GM18498 (cell line): ENCODE data around the gene RAB1B.
A peak's percentile ranks its signal among the peaks of the same experiment; 100 is the strongest.
"Not testable (repeated sequence)": the region's sequence is repeated elsewhere in the genome, so short reads cannot be mapped to it uniquely, and the experiment has no call there.

Experiments used
- ATAC-seq: cut with Tn5 transposase; IDR thresholded peaks from one replicate; pipeline ENCODE4 v1.9.1; 2021; ENCODE audit warnings: mild to moderate bottlenecking, moderate library complexity; ENCODE audit not compliant: unreplicated experiment

Gene RAB1B

GRCh38 chr11:66294626-66295620 lies 26.5 kb downstream of the RAB1B start:
- ATAC-seq, result no peak

GRCh38 chr11:66297610-66298009 lies 29.2 kb downstream of the RAB1B start:
- ATAC-seq, result no peak

- no peak for ATAC-seq
Measured at GRCh38 chr11:66299186-66299585, 30.7 kb downstream of the RAB1B start.

DNA sequence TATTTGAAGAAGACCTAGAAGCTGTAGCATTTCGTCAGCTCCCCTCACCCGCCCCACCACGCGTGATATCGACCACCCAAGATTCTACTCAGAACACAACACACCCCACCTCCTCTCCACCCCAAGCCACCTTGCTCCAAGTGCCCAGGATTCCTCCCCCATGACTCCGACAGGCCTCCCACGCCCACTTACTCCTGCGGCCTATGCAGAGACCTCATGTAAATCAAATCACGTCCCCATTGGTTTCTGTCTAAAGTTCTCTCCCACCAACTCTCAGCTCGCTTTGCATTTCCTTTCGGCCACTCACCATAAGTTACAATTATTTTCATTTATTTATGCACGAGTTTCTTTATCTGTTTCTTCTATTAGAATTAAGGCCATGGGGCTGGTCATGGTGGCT lies 34.2 kb downstream of the RAB1B start:
- ATAC-seq, result no peak

GRCh38 chr11:66309475-66309874 lies 41.0 kb downstream of the RAB1B start:
- no peak for ATAC-seq

- ATAC-seq, result no peak
Measured at GRCh38 chr11:66310324-66310723, 41.9 kb downstream of the RAB1B start.

GRCh38 chr11:66310803-66311440 lies 42.5 kb downstream of the RAB1B start:
- ATAC-seq, result not testable (repeated sequence)

DNA sequence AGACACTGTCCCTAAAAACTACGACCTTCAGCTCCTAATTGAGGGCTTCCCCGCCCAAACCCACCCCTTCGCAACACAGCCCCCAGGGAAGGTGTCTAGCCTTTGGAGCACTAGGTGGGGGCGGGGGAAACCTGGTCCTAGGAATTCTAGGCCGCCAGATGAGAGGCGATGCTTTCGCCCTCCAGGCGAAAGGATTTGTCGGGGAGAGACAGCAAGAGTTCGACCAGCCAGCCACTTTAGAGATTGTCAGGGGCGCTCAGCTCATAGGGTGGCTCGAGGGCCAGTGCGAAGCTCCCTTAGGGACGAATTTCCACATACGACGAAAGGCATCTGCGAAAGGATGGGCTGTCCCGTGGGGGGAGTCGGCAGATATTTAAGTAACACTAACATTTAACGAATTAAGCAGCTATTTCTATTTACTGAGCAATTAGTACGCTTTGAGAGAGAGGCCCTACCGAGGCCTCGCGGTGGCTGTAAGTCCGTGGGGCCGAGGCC lies 43.1 kb downstream of the RAB1B start:
- ATAC-seq, result no peak

- ATAC-seq, result peak; percentile 73
Measured at GRCh38 chr11:66311965-66312548, 43.6 kb downstream of the RAB1B start.

DNA sequence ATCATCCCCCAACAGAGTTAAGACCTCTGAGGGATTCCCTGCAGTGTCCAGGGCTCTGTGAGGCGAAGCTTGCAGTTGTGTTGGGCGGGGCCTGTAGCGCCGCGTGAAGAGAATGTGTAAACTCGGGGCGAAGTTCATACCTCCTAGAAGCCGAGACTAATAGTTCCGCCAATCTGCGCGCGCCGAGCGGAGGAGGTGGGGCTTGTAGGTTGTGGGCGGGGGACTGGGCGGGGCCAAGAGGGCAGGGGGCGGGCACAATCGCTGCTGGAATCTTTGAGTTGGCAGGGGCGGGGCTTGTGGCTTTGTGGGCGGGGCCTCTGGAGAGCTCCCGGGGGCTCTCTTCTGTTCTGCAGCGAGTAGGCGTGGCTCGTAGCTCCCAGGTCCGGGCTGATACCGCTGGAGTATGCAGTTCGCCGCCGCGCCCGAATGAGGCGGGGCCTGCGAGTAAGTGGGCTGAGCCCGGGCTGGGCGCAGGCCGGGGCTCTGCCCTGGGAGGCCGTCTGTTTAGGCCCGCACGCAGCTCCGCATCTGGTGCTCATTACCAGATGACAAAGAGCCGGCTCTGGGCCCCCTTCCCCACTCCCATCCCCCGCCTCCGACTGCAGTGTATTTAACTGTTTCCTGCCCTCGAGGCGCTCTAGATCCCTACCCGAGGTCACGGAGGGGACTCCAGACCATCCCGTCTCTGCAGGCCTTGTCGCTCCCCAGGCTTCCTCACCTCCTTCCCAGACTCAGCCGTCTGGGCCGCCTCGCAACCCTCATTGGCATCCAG lies 44.3 kb downstream of the RAB1B start:
- ATAC-seq, result peak; percentile 58

- ATAC-seq, result no peak
Measured at GRCh38 chr11:66313321-66314185, 45.1 kb downstream of the RAB1B start.

DNA sequence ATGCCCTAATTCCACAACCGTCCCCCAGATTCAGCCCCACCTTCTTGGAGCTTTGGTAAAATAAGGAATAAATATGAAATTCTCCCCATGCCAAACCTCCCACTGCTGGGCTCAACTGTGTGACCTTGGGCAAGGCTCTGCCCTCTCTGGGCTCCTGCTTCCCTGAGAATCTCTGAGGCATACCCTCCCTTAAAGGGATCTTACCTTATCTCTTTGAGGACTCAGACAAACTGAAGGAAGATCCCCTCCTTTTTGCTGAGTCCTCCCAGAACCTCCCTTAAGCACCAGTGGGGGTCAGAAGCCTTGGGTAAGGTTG lies 45.7 kb downstream of the RAB1B start:
- no peak for ATAC-seq

DNA sequence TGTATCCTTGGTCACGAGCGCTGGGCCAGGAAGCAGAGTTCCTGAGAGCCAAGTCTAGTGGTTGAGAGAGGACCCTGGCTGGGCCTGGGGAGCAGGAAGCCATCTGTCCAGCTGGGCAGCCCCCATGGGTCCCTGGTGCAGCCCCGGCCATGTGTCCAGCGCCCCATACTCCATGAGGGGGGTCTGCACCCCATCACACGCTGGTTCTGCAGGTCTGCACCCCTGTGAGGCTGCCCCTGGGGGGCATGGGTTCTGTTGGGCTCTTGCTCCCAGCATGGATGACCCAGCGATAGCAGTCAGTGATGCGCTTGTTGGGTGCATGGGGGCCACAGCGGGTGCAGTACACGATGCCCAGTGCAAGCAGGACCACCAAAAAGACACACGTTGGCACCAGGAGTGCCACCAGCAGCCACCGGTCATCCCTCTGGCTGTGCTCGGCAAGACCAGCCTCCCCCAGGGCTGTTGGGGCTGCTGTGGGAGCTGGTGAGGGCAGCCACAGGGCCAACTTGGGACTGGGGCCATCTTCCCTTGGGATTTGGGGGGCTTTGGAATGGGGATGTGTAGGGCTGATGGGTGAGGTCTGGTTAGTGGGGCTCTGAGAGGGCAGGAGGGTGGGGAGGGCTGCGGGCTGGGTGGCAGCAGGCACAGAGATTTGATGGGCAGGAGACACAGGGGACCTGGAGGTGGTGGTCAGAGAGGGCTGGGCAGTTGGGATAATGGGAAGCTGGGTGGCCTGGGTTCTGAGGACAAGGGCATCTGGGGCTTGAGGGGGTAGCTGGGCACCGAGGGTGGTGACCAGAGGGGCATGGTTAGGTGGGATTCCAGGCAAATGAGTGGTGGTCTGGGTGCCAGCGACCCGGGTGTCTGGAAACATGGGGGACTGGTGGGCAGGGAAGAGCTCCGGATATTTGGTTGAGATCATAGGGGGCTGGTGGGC lies 46.4 kb downstream of the RAB1B start:
- no peak for ATAC-seq

DNA sequence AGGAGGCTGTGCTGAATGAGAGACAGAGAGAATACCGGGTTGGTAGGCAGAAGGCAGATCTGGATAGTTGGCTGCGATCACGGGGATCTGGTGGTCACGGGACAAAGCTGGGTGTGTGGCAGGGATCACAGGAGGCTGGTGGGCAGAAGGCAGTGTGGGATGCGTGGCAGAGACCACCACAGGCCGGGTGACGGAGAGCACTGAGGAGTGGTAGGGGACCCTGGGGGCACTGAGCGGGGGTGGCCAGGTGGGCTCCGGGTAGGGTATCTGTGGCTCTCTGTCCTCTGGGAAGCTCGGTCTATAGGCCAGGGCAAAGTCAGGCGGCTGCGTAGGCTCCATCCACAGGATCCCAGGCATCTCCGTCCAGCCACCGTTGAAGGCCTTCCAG lies 47.1 kb downstream of the RAB1B start:
- ATAC-seq, result no peak

DNA sequence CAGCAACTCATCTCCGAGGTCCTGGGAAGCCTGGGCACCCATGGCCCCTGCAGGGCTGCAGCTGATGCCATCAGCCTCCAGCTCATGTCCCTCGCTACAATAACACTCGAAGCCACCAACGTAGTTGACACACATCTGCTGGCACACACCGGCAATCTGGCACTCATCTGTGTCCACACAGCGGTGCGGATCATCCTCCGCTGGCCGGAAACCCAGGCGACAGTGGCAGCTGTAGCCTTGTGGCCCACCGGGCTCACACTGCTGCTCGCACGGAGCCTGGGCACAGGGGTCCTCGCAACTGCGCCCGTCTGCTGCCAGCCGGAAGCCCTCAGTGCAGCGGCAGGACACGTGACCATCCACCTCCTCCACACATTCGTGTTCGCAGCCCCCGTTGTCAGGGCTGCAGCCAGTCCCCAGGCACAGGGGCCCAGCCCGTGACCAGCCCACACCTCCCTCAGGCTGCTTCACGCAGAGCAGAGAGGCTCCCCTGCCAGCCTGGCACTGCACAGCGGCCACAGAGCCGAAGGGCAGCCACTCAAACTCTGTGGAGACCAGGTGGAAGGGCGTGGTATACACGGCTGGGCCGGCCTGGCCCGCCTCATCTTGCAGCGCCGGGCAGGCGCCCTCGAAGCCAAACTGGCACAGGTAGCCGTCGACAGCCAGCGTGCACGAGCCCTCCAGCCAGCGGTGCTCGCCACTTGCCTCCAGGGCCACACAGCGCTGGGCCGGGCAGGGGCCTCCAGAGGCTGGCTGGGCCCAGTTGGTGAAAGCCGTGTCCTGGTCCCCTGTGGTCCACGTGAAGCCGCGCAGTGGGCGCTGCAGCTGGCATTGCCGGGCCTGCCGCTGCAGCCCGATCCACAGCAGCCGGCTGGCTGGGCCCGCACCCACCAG lies 47.7 kb downstream of the RAB1B start:
- no peak for ATAC-seq

DNA sequence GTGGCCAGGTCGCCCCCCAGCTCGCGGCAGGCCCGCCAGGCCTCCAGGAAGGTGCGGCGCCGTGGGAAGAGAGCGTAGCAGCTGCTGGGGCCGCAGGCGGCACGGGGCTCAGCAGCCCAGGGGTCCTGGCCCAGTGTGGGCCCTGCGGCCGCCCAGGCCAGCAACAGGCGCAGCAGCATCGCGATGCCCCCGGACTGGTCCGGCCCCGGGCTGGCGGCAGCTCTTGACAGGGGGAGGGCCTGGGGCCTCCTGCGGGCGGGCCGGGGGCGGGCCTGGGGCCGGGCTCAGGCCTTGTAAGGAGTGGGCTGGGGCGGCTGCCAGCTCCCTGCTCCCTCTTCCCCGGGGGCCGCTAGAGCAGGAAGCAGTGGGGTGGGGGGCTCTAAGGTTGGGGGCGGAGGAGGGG lies 48.4 kb downstream of the RAB1B start, which contains the start of gene CD248:
Gene CD248 (minus strand): TSS at position 196 of the 403 bp plus-strand sequence. CDS start 17 bp downstream, at position 179.
- no peak for ATAC-seq

DNA sequence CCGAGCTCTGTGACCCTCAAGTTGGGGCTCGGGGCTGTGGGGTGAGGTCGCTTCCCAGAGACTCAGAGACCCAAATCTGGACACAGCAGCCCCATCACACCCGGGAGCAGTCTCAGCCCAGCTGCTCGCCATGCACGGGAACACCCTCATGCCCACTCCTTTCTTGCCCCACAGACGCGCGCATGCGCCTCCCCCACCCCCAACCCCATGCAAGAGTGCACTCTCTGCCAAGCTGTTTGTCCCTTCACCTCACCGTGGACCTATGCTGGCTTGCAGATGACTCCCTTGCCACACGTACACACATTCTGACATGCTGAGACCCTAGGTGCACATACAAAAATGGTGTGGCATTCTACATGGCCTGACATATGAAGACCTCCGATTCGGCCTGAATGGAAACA lies 48.9 kb downstream of the RAB1B start:
- ATAC-seq, result no peak
